Mammary epithelial cell (primary cell): ENCODE measurements around the gene CACNA2D1.

Experiments
- EZH2 ChIP-seq: IDR thresholded peaks from 2 replicates; pipeline ENCODE4 v1.6.1; 2012; ENCODE audit warnings: low read length, inconsistent platforms, borderline replicate concordance
- TF ChIP-seq, protein P1 (sequence below), 2 donors: IDR thresholded peaks in 1 of 2; conservative IDR thresholded peaks in 1 of 2; 2 replicates each; pipeline ENCODE4 v1.5.1; 2011 to 2012; ENCODE audit warnings: inconsistent platforms in 2 of 2, low read length in 2 of 2, mild to moderate bottlenecking in 2 of 2, control low read depth in 1 of 2, low read depth in 1 of 2; ENCODE audit not compliant: insufficient read depth in 1 of 2; ENCODE audit errors: extremely low read depth in 1 of 2

- TF ChIP-seq, protein P1, sequence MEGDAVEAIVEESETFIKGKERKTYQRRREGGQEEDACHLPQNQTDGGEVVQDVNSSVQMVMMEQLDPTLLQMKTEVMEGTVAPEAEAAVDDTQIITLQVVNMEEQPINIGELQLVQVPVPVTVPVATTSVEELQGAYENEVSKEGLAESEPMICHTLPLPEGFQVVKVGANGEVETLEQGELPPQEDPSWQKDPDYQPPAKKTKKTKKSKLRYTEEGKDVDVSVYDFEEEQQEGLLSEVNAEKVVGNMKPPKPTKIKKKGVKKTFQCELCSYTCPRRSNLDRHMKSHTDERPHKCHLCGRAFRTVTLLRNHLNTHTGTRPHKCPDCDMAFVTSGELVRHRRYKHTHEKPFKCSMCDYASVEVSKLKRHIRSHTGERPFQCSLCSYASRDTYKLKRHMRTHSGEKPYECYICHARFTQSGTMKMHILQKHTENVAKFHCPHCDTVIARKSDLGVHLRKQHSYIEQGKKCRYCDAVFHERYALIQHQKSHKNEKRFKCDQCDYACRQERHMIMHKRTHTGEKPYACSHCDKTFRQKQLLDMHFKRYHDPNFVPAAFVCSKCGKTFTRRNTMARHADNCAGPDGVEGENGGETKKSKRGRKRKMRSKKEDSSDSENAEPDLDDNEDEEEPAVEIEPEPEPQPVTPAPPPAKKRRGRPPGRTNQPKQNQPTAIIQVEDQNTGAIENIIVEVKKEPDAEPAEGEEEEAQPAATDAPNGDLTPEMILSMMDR (conservative IDR thresholded peaks at IDR 0.05 in 1 of 2, IDR thresholded peaks at IDR 0.05 in 1 of 2; ENCODE audit: extremely low read depth in 1 of 2, insufficient read depth in 1 of 2, low read depth in 1 of 2, low read length in 2 of 2): no peak
- no peak for TF ChIP-seq EZH2
Measured at GRCh38 chr7:82078807-82079206, 364.8 kb downstream of the CACNA2D1 start.
